Measurements from ENCODE around the gene MYL4. TPM values are rescaled to one million over a fixed set of nuclear protein-coding genes. Genes with fewer than 3 reads are reported as not detected.

MYL4 gene
- total RNA-seq, 4 donors from 2014 or later = 3.2 TPM; not detected in 3

DNA sequence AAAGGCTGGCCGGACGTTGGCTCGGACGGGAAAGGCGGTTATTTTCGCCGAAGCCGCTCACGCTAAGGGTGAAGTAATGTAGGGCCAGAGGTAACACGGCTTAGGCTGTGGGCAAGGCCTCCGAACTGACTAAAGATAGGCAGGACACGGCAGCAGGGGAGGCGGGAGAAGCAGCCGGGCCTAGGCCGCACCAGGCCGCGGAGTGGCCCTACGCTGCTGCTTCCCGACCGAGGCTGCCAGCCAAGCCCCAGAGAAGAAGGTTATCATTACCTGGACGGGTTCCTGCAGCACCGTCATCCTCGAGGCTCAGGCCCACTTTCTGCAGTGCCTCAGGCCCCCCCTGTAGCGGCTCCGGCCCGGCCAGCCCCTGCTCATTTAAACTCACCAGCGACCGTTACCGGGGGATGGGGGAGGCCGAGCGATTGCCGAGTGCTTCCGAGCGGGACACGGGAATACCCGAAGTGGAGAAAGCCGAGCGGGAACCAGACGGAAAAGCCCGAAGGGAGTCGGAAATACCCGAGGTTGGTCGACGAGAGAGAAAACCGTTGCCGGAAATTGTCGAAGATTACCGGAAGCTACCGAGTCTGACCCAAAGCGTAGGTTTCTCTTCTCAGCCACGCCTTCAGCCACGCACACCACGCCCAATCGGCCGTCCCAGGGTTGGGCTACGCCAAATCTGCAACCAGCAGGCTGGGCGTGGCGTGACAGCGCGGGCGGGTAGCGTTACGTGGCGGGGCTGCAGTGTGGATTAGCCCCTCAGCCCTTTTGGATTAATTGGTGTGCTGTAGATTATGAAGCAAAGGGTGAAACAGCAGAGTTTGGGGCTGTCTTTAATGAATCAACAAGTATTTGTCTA is 20.0 kb upstream of the MYL4 start, which contains the start of gene CDC27:
TSS of gene CDC27 (minus strand) at position 420 of the 856 bp plus-strand sequence. CDS start at position 297, 123 bp downstream.
- H3K9me3 ChIP-seq = no peaks in the 10 kb centered on the region
- peaks cover 0 to 14% of the 10 kb centered on the region in 2 donors for H3K4me1 ChIP-seq
- peak within 1 kb of the TSS; percentile 86 to 89 for H3K4me3 ChIP-seq
- no peaks in the 10 kb centered on the region for H3K36me3 ChIP-seq
- TF ChIP-seq POLR2A (IDR thresholded peaks at IDR 0.05) = peak; percentile 50 to 69
- TF ChIP-seq, protein P1, sequence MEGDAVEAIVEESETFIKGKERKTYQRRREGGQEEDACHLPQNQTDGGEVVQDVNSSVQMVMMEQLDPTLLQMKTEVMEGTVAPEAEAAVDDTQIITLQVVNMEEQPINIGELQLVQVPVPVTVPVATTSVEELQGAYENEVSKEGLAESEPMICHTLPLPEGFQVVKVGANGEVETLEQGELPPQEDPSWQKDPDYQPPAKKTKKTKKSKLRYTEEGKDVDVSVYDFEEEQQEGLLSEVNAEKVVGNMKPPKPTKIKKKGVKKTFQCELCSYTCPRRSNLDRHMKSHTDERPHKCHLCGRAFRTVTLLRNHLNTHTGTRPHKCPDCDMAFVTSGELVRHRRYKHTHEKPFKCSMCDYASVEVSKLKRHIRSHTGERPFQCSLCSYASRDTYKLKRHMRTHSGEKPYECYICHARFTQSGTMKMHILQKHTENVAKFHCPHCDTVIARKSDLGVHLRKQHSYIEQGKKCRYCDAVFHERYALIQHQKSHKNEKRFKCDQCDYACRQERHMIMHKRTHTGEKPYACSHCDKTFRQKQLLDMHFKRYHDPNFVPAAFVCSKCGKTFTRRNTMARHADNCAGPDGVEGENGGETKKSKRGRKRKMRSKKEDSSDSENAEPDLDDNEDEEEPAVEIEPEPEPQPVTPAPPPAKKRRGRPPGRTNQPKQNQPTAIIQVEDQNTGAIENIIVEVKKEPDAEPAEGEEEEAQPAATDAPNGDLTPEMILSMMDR (IDR thresholded peaks at IDR 0.05) = peak in 2 of 4 experiments; percentile 6 to 11
- DNase-seq = peak; percentile 100
- intact Hi-C loops (cut with DNase I; ENCODE audit: low total_unique reads) = no loop called here
- no peaks in the 10 kb centered on the region for H3K27me3 ChIP-seq
- peak within 1 kb of the TSS; percentile 94 to 96 for H3K27ac ChIP-seq

DNA sequence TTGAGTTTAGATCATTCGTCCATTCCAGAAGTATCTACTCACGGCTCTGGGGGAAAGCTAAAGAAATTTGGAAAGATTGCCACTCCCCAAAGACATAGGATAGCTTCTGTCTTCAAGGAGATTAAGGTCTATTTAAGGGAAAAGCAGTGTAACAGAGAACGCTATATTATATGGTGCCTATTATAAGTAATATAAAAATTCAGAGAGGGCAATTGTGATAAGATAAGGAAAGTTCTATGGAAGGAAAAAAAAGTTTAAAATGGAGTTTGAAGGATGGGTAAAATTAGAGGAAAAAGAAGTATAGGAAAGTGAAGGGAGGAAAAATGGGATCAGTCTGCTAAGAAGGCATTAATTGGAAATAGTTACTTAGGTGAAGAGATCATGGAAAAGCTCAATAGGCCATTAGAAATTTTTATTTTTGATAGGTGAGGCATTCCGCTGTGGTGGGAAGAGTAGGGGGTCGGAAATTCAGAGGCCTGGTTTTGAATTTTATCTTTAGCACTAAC is 19.4 kb upstream of the MYL4 start:
- intact Hi-C loops (cut with DNase I; ENCODE audit: low total_unique reads) = no loop called here
- TF ChIP-seq, protein P1 (IDR thresholded peaks at IDR 0.05) = no peak
- TF ChIP-seq POLR2A (IDR thresholded peaks at IDR 0.05) = no peak
- Histone ChIP-seq H3K9me3 (no peaks in the 10 kb centered on the region), H3K27ac (peak overlapping the region; percentile 80 to 89), H3K4me1 (peaks cover 0 to 14% of the 10 kb centered on the region in 2 donors), H3K4me3 (peak overlapping the region; percentile 40 to 86), H3K36me3 (no peaks in the 10 kb centered on the region), H3K27me3 (no peaks in the 10 kb centered on the region)
- no peak for DNase-seq

DNA sequence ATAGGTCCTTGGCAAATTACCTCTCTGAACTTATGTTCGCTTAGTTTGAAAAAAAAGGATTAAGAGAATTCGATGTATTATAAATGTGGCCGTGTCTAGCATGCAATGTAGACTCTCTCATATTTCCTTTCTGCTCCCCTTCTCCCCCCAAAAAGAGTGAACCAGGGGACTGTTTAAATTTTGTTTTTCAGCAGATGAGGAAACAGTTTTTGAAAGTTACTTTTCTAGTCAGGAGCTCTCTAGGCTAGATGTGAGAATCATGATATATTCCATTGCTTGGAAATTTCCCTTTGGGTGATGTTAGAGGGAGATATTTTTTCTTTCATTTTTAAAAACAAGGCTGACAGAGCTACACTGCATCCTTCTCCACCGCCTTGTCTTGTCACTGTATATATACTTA is 18.9 kb upstream of the MYL4 start:
- H3K27me3 ChIP-seq = no peaks in the 10 kb centered on the region
- H3K27ac ChIP-seq = no peak overlapping the region
- no peaks in the 10 kb centered on the region for H3K36me3 ChIP-seq
- no peak for DNase-seq
- H3K9me3 ChIP-seq = no peaks in the 10 kb centered on the region
- H3K4me1 ChIP-seq = peaks cover 0 to 14% of the 10 kb centered on the region in 2 donors
- TF ChIP-seq, protein P1 (IDR thresholded peaks at IDR 0.05) = no peak
- TF ChIP-seq POLR2A (IDR thresholded peaks at IDR 0.05) = no peak
- intact Hi-C loops (cut with DNase I; ENCODE audit: low total_unique reads) = no loop called here
- H3K4me3 ChIP-seq = no peak overlapping the region

DNA sequence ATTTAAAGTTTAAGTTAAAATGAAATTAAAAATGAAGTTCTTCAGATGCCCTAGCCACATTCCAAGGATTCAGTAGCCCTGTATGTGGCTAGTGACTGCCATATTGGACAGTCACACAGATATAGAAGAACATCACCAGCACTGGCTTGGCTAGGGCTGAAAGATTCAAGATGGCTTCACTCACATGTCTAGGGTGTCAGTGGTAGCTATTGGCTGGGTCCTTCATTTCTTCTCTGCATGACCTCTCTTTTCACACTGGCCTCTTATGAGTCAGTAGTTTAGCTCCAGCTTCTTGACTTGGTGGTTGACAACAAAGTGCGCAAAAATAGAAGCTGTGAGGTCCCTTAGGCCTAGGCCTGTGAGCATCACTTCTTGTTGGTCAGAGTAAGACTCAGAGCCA is 18.4 kb upstream of the MYL4 start:
- Histone ChIP-seq H3K27me3 (no peaks in the 10 kb centered on the region), H3K9me3 (no peaks in the 10 kb centered on the region), H3K4me3 (no peak overlapping the region), H3K27ac (no peak overlapping the region), H3K36me3 (no peaks in the 10 kb centered on the region), H3K4me1 (peaks cover 0 to 10% of the 10 kb centered on the region in 2 donors)
- DNase-seq = no peak
- intact Hi-C loops (cut with DNase I; ENCODE audit: low total_unique reads) = no loop called here
- no peak for TF ChIP-seq POLR2A (IDR thresholded peaks at IDR 0.05)
- TF ChIP-seq, protein P1 (IDR thresholded peaks at IDR 0.05) = no peak

DNA sequence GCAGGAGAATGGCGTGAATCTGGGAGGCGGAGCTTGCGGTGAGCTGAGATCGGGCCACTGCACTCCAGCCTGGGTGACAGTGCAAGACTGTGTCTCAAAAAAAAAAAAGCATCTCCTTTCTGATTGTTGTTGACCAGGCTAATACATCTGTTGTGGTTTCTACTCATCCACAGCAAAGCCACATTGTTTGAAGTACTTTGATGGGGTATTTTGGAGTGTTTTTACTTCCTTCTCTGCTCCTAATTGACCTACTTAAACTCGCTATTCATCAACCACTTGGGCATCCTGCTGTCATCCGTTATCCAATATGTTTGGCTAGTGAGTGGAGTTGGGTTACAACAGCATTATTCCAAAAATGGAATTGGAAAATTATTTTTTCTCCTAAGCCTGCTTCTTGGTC is 16.6 kb upstream of the MYL4 start:
- no peak overlapping the region for H3K4me3 ChIP-seq
- no peaks in the 10 kb centered on the region for H3K27me3 ChIP-seq
- no peak overlapping the region for H3K27ac ChIP-seq
- peaks cover 0 to 2% of the 10 kb centered on the region in 2 donors for H3K4me1 ChIP-seq
- H3K36me3 ChIP-seq = no peaks in the 10 kb centered on the region
- H3K9me3 ChIP-seq = no peaks in the 10 kb centered on the region
- DNase-seq = no peak
- intact Hi-C loops (cut with DNase I; ENCODE audit: low total_unique reads) = no loop called here
- TF ChIP-seq, protein P1 (IDR thresholded peaks at IDR 0.05) = no peak
- no peak for TF ChIP-seq POLR2A (IDR thresholded peaks at IDR 0.05)

All from uterus (tissue), 4 donors.